Testis (tissue), 2 donors: ENCODE results near the gene CDC27.

Source experiments
- CTCF ChIP-seq, 3 experiments: fragments of 450-650 bp in 2 of 3; fragments of 200-600 bp in 1 of 3; sonication (generic) in 1 of 3; IDR thresholded peaks; one replicate each; pipeline ENCODE4 v1.5.1; 2016 to 2019; ENCODE audit warnings: antibody characterized with exemption in 3 of 3, mild to moderate bottlenecking in 2 of 3, moderate library complexity in 1 of 3
- POLR2A ChIP-seq: fragments of 450-650 bp; IDR thresholded peaks from one replicate; pipeline ENCODE4 v1.6.1; 2017; ENCODE audit warnings: antibody characterized with exemption, mild to moderate bottlenecking, moderate library complexity

GRCh38 chr17:47197821-47198220 is 8.7 kb upstream of the CDC27 start:
- no peak for TF ChIP-seq CTCF (IDR thresholded peaks at IDR 0.05)
- TF ChIP-seq POLR2A: no peak
